ENCODE data around the gene DGKD.
"Not testable (repeated sequence)": the region's sequence is repeated elsewhere in the genome, so short reads cannot be mapped to it uniquely, and the experiment has no call there.

Gene DGKD

GRCh38 chr2:233353769-233354499, at the start of gene DGKD:
TSS of gene DGKD (plus strand) at chr2:233354494. CDS start at chr2:233354519, 25 bp downstream.
- no peak for DNase-seq

GRCh38 chr2:233307565-233307964, 46.7 kb upstream of the DGKD start, which contains the start of gene SAG:
TSS of gene SAG (plus strand) at chr2:233307816. CDS start at chr2:233309190, 1,374 bp downstream.
- no peak for DNase-seq

- DNase-seq: no peak
Measured at GRCh38 chr2:233311241-233311926, 42.9 kb upstream of the DGKD start.

- DNase-seq: no peak
Measured at GRCh38 chr2:233312874-233313273, 41.4 kb upstream of the DGKD start.

GRCh38 chr2:233314180-233314925, 39.9 kb upstream of the DGKD start:
- no peak for DNase-seq

GRCh38 chr2:233317196-233317943, 36.9 kb upstream of the DGKD start:
- DNase-seq: no peak

- DNase-seq: no peak
Measured at GRCh38 chr2:233319256-233319655, 35.0 kb upstream of the DGKD start.

GRCh38 chr2:233320470-233320869, 33.8 kb upstream of the DGKD start:
- DNase-seq: no peak

GRCh38 chr2:233321166-233321565, 33.1 kb upstream of the DGKD start:
- no peak for DNase-seq

- DNase-seq: no peak
Measured at GRCh38 chr2:233323851-233324250, 30.4 kb upstream of the DGKD start.

GRCh38 chr2:233325256-233325655, 29.0 kb upstream of the DGKD start:
- DNase-seq: no peak

GRCh38 chr2:233325814-233326213, 28.5 kb upstream of the DGKD start:
- no peak for DNase-seq

- no peak for DNase-seq
Measured at GRCh38 chr2:233326500-233326899, 27.8 kb upstream of the DGKD start.

- DNase-seq: no peak
Measured at GRCh38 chr2:233328922-233329321, 25.4 kb upstream of the DGKD start.

GRCh38 chr2:233329489-233330135, 24.7 kb upstream of the DGKD start:
- peak; percentile 58 for DNase-seq

- no peak for DNase-seq
Measured at GRCh38 chr2:233331536-233331935, 22.8 kb upstream of the DGKD start.

GRCh38 chr2:233332125-233332524, 22.2 kb upstream of the DGKD start:
- no peak for DNase-seq

- no peak for DNase-seq
Measured at GRCh38 chr2:233334915-233335314, 19.4 kb upstream of the DGKD start.

GRCh38 chr2:233336091-233336490, 18.2 kb upstream of the DGKD start:
- not testable (repeated sequence) for DNase-seq

- no peak for DNase-seq
Measured at GRCh38 chr2:233336541-233336940, 17.8 kb upstream of the DGKD start.

- no peak for DNase-seq
Measured at GRCh38 chr2:233338046-233338445, 16.2 kb upstream of the DGKD start.

GRCh38 chr2:233338812-233339368, 15.4 kb upstream of the DGKD start:
- DNase-seq: no peak
